Upper lobe of right lung (tissue), 1 donor: Measurements from ENCODE around the gene PPARD. TPM values are rescaled to one million over a fixed set of nuclear protein-coding genes. Genes with fewer than 3 reads are reported as not detected.

ENCODE experiments used
- ATAC-seq: fragments of 200-7000 bp; cut with Tn5 transposase; one replicate; pipeline ENCODE4 v1.9.1; 2020; ENCODE audit warnings: mild to moderate bottlenecking, moderate library complexity
- DNase-seq: peaks from one replicate; pipeline ENCODE4 v3.0.0-alpha.2; 2020
- H3K27ac ChIP-seq: fragments of 200-600 bp; one replicate; pipeline ENCODE4 v1.8.0; 2022
- H3K27me3 ChIP-seq: fragments of 200-600 bp; one replicate; pipeline ENCODE4 v1.8.0; 2022; ENCODE audit warnings: mild to moderate bottlenecking
- H3K36me3 ChIP-seq: fragments of 200-600 bp; one replicate; pipeline ENCODE4 v1.8.0; 2022
- H3K4me1 ChIP-seq: fragments of 200-600 bp; one replicate; pipeline ENCODE4 v1.8.0; 2022
- H3K4me3 ChIP-seq: fragments of 200-600 bp; one replicate; pipeline ENCODE4 v1.8.0; 2022; ENCODE audit warnings: mild to moderate bottlenecking
- H3K9me3 ChIP-seq: fragments of 200-600 bp; one replicate; pipeline ENCODE4 v1.8.0; 2022
- intact Hi-C: fragments of 100-400 bp; cut with DNase I; formaldehyde crosslinking; loops from one replicate; pipeline ENCODE4 v1.11.0; 2022
- microRNA-seq: library from miRNA; unstranded; fragments of <30 nt; microRNA quantifications from one replicate; pipeline ENCODE4 v1.2.0, GENCODE V29; 2020; ENCODE audit warnings: borderline microRNAs expressed
- total RNA-seq: library from RNA; stranded (reverse); fragmentation: NEBNext Ultra II Directional; extraction: Animal tissue kit (Norgen Biotek cat#: 25700); gene quantifications from one replicate; pipeline ENCODE4 v1.2.1, GENCODE V29; 2021
- TF ChIP-seq, protein P1 (sequence below): fragments of 200-600 bp; IDR thresholded peaks from one replicate; pipeline ENCODE4 v1.8.0; 2022; ENCODE audit warnings: antibody characterized with exemption
- donor health status: DM: no; HTN: yes; CAD: no; lungs with severe emphysema.

Gene PPARD
- total RNA-seq, 1 donor from 2014 or later = 31.6 TPM

DNA sequence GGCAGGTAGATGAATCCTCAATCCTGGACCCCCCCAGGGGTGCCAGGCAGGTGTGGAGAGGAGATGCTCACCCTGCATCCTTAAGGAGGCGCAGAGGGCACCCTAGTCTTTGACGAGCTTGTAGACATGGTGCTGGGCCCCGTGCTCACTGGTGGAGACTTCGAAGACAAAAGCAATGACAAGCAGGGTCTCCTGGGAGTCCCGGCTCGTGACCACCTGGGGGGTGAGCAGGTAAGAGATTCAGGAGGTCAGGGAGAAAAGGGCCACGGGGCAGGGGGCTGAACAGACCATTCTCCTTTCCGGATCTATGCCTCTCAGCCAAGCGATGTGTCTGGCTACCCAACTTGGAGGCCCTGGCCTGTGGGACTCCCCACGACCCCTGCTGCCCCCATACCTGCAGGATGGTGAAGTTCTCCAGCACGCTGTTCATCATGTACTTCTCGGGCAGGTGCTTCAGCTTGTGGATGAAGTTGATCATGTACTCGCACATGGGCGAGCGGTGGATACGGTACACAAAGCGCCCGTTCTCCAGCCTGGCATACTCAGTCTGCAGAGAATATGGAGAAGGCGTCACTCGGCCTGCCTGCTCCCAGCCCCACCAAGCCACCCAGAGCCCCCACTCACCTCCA lies 132.7 kb downstream of the PPARD start:
- peaks cover 43% of the 10 kb centered on the region for H3K36me3 ChIP-seq
- no peak overlapping the region for H3K27ac ChIP-seq
- no peak overlapping the region for H3K4me3 ChIP-seq
- DNase-seq (no peak), ATAC-seq (no peak)
- intact Hi-C loops = no loop called here
- no peaks in the 10 kb centered on the region for H3K9me3 ChIP-seq
- peaks cover 12% of the 10 kb centered on the region for H3K4me1 ChIP-seq
- TF ChIP-seq, protein P1, sequence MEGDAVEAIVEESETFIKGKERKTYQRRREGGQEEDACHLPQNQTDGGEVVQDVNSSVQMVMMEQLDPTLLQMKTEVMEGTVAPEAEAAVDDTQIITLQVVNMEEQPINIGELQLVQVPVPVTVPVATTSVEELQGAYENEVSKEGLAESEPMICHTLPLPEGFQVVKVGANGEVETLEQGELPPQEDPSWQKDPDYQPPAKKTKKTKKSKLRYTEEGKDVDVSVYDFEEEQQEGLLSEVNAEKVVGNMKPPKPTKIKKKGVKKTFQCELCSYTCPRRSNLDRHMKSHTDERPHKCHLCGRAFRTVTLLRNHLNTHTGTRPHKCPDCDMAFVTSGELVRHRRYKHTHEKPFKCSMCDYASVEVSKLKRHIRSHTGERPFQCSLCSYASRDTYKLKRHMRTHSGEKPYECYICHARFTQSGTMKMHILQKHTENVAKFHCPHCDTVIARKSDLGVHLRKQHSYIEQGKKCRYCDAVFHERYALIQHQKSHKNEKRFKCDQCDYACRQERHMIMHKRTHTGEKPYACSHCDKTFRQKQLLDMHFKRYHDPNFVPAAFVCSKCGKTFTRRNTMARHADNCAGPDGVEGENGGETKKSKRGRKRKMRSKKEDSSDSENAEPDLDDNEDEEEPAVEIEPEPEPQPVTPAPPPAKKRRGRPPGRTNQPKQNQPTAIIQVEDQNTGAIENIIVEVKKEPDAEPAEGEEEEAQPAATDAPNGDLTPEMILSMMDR = no peak
- H3K27me3 ChIP-seq = no peaks in the 10 kb centered on the region

DNA sequence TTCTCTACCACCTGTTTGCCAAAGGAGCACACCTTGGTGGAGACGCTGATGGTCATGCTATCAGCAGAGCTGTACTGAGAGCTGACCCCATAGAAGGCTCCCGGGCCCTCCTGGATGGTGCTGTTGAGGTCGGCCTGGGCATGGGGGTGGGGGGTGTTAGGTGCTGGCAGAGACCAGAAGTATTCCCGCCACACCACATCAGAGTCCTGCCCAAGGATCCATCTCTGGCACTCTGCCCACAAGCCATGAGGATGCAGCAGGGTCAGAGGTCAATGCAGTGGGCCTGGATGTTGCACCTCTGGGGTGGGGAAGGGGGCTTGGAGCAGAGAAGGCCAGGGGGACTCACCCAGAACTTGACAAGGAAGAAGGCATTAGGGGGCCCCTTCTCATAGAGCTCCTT lies 133.2 kb downstream of the PPARD start:
- ATAC-seq = no peak
- intact Hi-C loops = no loop called here

DNA sequence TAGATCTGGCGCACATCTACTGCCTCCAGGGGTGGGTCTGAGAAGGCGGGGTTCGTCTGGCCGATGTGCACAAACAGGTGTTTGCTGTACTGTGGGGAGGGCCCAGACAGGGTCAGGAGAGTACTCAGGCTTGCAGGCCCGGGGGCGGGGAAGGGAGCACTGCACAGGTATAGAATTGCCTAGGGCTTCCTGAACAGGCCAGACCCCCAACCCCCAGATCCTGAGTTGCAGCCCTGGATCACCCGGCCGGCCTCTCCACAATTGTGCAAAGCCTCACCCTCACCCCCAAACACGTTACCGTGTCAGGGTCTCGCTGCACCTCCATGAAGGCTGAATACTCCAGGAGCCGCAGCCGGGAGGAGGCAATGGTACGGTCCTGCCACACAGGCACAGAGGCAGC lies 133.6 kb downstream of the PPARD start:
- no peak for ATAC-seq
- no peaks in the 10 kb centered on the region for H3K27me3 ChIP-seq
- peaks cover 4% of the 10 kb centered on the region for H3K4me1 ChIP-seq
- no peaks in the 10 kb centered on the region for H3K9me3 ChIP-seq
- intact Hi-C loops = no loop called here
- TF ChIP-seq, protein P1 = no peak
- H3K4me3 ChIP-seq = no peak overlapping the region
- peaks cover 34% of the 10 kb centered on the region for H3K36me3 ChIP-seq
- no peak overlapping the region for H3K27ac ChIP-seq
- DNase-seq = no peak

More for the DNA sequence above, 133.2 kb downstream of the PPARD start:
- no peaks in the 10 kb centered on the region for H3K9me3 ChIP-seq
- no peak for DNase-seq
- no peak overlapping the region for H3K27ac ChIP-seq
- TF ChIP-seq, protein P1 = no peak
- no peaks in the 10 kb centered on the region for H3K27me3 ChIP-seq
- H3K4me1 ChIP-seq = peaks cover 8% of the 10 kb centered on the region
- H3K4me3 ChIP-seq = no peak overlapping the region
- H3K36me3 ChIP-seq = peaks cover 38% of the 10 kb centered on the region

DNA sequence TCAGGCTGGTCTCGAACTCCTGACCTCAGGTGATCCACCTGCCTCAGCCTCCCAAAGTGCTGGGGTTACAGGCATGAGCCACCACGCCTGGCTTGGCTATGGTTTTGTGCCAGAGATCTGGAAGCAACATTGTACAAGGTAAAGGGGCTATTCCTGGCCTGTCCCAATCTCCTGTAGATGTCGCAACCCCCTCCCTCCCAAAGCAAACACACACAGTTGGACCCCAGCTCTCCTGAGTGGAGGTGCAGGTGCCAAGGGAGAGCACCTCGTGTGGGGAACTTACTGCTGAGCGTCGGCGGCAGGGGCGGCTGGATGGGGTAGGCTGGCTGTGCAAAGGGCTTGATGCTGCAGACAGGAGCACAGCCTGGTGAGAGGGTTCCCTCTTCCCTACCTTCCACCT lies 134.7 kb downstream of the PPARD start:
- intact Hi-C loops = no loop called here
- TF ChIP-seq, protein P1 = no peak
- Histone ChIP-seq H3K27ac (no peak overlapping the region), H3K27me3 (no peaks in the 10 kb centered on the region), H3K4me3 (no peak overlapping the region), H3K9me3 (no peaks in the 10 kb centered on the region), H3K4me1 (no peaks in the 10 kb centered on the region), H3K36me3 (peaks cover 23% of the 10 kb centered on the region)
- no peak for ATAC-seq
- DNase-seq = no peak

Small RNA genes within 50 kb of the gene (microRNA-seq; reads per million reads assigned to microRNA genes)
- not detected for gene MIR7111

Other genes with a start within 250 kb of the PPARD start
- gene TCP11, start 201.2 kb upstream of the PPARD start, total RNA-seq = not detected
- gene SCUBE3, start 128.6 kb upstream of the PPARD start, total RNA-seq = 0.46 TPM
- gene ZNF76, start 82.8 kb upstream of the PPARD start, total RNA-seq = 31.3 TPM
- gene DEF6, start 44.7 kb upstream of the PPARD start, total RNA-seq = 17.4 TPM
- 10.4 TPM for gene FANCE, start 109.8 kb downstream of the PPARD start, total RNA-seq
- gene RPL10A, start 125.8 kb downstream of the PPARD start, total RNA-seq = 941 TPM
- gene TEAD3, start 154.5 kb downstream of the PPARD start, total RNA-seq = 23.4 TPM
- not detected for gene TULP1, start 170.3 kb downstream of the PPARD start, total RNA-seq